ENCODE measurements around the gene CORO2B. TPM values are rescaled to one million over a fixed set of nuclear protein-coding genes. Genes with fewer than 3 reads are reported as not detected.

CORO2B gene
- polyA plus RNA-seq, 3 donors, result 0.03 TPM; not detected in 2

GRCh38 chr15:68674975-68675374, 96.2 kb downstream of the CORO2B start:
- WGBS (ENCODE audit: insufficient coverage), result 0% methylated on average over 4 of the region's 5 CpGs
- Histone ChIP-seq H3K9me3 (replicated peaks in 1 of 2; ENCODE audit: control insufficient read depth in 1 of 2, insufficient read depth in 1 of 2, low read length in 2 of 2) (no peaks in the 10 kb centered on the region), H3K4me1 (ENCODE audit: control insufficient read depth in 1 of 2, insufficient read depth in 2 of 2, low read length in 2 of 2) (peaks cover 20 to 26% of the 10 kb centered on the region in 2 donors), H3K9ac (ENCODE audit: insufficient read depth, low read length, poor library complexity, severe bottlenecking) (no peak overlapping the region), H3K36me3 (replicated peaks in 1 of 2; ENCODE audit: control insufficient read depth in 1 of 2, insufficient read depth in 2 of 2, low read length in 2 of 2) (no peaks in the 10 kb centered on the region), H2AFZ (ENCODE audit: insufficient read depth, low read depth, low read length, poor library complexity, severe bottlenecking) (peak overlapping the region; percentile 80), H3K27me3 (ENCODE audit: control insufficient read depth in 2 of 2, insufficient read depth in 2 of 2, low read length in 2 of 2) (no peaks in the 10 kb centered on the region), H3K4me3 (replicated peaks in 1 of 3; ENCODE audit: low read depth in 2 of 3, low read length in 3 of 3) (peak overlapping the region in 1 of 3 experiments; percentile 47), H3K4me2 (replicated peaks; ENCODE audit: extremely low read depth, low read length, poor library complexity, severe bottlenecking) (peak overlapping the region; percentile 20), H3K79me2 (ENCODE audit: insufficient read depth, low read length) (no peaks in the 10 kb centered on the region), H4K20me1 (ENCODE audit: insufficient read depth, low read length) (no peaks in the 10 kb centered on the region), H3K27ac (ENCODE audit: low read depth in 1 of 2, low read length in 2 of 2) (peak overlapping the region in 1 of 2 donors; percentile 43)
- intact Hi-C loops (cut with micrococcal nuclease), result loop anchor here (2.0 to 5.0 kb wide), 2 partner anchors 116 to 123 kb away; no protein-coding TSS in a partner anchor
- H3K36me3 Mint-ChIP-seq, result no peaks in the 10 kb centered on the region
- H3K4me3 Mint-ChIP-seq, result peak overlapping the region in 1 of 2 donors; percentile 68
- peaks cover 0 to 4% (median 2%) of the 10 kb centered on the region in 3 donors for H3K27me3 Mint-ChIP-seq (ENCODE audit: low read depth in 3 of 3)
- TF ChIP-seq CTCF (IDR thresholded peaks at IDR 0.05), result no peak
- peaks cover 37% of the 10 kb centered on the region for H3K4me1 Mint-ChIP-seq
- peak overlapping the region in 6 of 7 donors; percentile 10 to 68 (median 64) for H3K27ac Mint-ChIP-seq
- peak; percentile 64 to 85 (median 79) for DNase-seq
- H3K9me3 Mint-ChIP-seq, result peaks cover 0 to 5% (median 1%) of the 10 kb centered on the region in 7 donors

GRCh38 chr15:68676011-68676605, 97.3 kb downstream of the CORO2B start:
- no peak overlapping the region for H3K4me3 Mint-ChIP-seq
- H3K27ac ChIP-seq (ENCODE audit: low read depth in 1 of 2, low read length in 2 of 2), result no peak overlapping the region
- H3K4me2 ChIP-seq (replicated peaks; ENCODE audit: extremely low read depth, low read length, poor library complexity, severe bottlenecking), result no peak overlapping the region
- no peaks in the 10 kb centered on the region for H3K36me3 ChIP-seq (replicated peaks in 1 of 2; ENCODE audit: control insufficient read depth in 1 of 2, insufficient read depth in 2 of 2, low read length in 2 of 2)
- H4K20me1 ChIP-seq (ENCODE audit: insufficient read depth, low read length), result no peaks in the 10 kb centered on the region
- TF ChIP-seq CTCF (IDR thresholded peaks at IDR 0.05), result no peak
- H3K4me3 ChIP-seq (replicated peaks in 1 of 3; ENCODE audit: low read depth in 2 of 3, low read length in 3 of 3), result no peak overlapping the region
- peak overlapping the region; percentile 29 for H2AFZ ChIP-seq (ENCODE audit: insufficient read depth, low read depth, low read length, poor library complexity, severe bottlenecking)
- H3K27me3 ChIP-seq (ENCODE audit: control insufficient read depth in 2 of 2, insufficient read depth in 2 of 2, low read length in 2 of 2), result no peaks in the 10 kb centered on the region
- H3K27me3 Mint-ChIP-seq (ENCODE audit: low read depth in 3 of 3), result peaks cover 1 to 4% (median 2%) of the 10 kb centered on the region in 3 donors
- H3K36me3 Mint-ChIP-seq, result no peaks in the 10 kb centered on the region
- peaks cover 0 to 5% (median 1%) of the 10 kb centered on the region in 7 donors for H3K9me3 Mint-ChIP-seq
- H3K9me3 ChIP-seq (replicated peaks in 1 of 2; ENCODE audit: control insufficient read depth in 1 of 2, insufficient read depth in 1 of 2, low read length in 2 of 2), result no peaks in the 10 kb centered on the region
- intact Hi-C loops (cut with micrococcal nuclease), result no loop called here
- H3K9ac ChIP-seq (ENCODE audit: insufficient read depth, low read length, poor library complexity, severe bottlenecking), result no peak overlapping the region
- peaks cover 37% of the 10 kb centered on the region for H3K4me1 Mint-ChIP-seq
- no peak for DNase-seq
- WGBS (ENCODE audit: insufficient coverage), result 99% methylated on average over 7 of the region's 7 CpGs
- no peaks in the 10 kb centered on the region for H3K79me2 ChIP-seq (ENCODE audit: insufficient read depth, low read length)
- peaks cover 20 to 26% of the 10 kb centered on the region in 2 donors for H3K4me1 ChIP-seq (ENCODE audit: control insufficient read depth in 1 of 2, insufficient read depth in 2 of 2, low read length in 2 of 2)
- H3K27ac Mint-ChIP-seq, result peak overlapping the region in 1 of 7 donors; percentile 53

All from CD14-positive monocyte (primary cell).